HFFc6 (cell line): ENCODE data around the gene C1orf210. TPM values are rescaled to one million over a fixed set of nuclear protein-coding genes. Genes with fewer than 3 reads are reported as not detected.

Experiments used
- DNase-seq: peaks from one replicate; pipeline ENCODE4 v3.0.0-alpha.2; 2018
- H3K27ac Mint-ChIP-seq: 2 replicates; pipeline ENCODE4 v1.8.0; 2020; ENCODE audit warnings: mild to moderate bottlenecking, mixed read lengths
- H3K27me3 Mint-ChIP-seq: 2 replicates; pipeline ENCODE4 v1.8.0; 2021; ENCODE audit warnings: mild to moderate bottlenecking, moderate library complexity, mixed read lengths; ENCODE audit not compliant: insufficient read depth
- H3K36me3 Mint-ChIP-seq: 2 replicates; pipeline ENCODE4 v1.8.0; 2021; ENCODE audit warnings: low read depth, mixed read lengths
- H3K4me1 Mint-ChIP-seq: 2 replicates; pipeline ENCODE4 v1.8.0; 2020; ENCODE audit warnings: low read depth, mixed read lengths
- H3K4me3 Mint-ChIP-seq: 2 replicates; pipeline ENCODE4 v1.8.0; 2020; ENCODE audit warnings: mild to moderate bottlenecking, moderate library complexity, mixed read lengths
- H3K9me3 Mint-ChIP-seq: 2 replicates; pipeline ENCODE4 v1.8.0; 2020; ENCODE audit warnings: mild to moderate bottlenecking, mixed read lengths
- CTCF ChIP-seq: fragments of 200-600 bp; sonication (generic); IDR thresholded peaks from 2 replicates; pipeline ENCODE4 v1.5.0; 2021; ENCODE audit warnings: antibody characterized with exemption, mild to moderate bottlenecking
- total RNA-seq, 6 experiments: library from RNA; stranded (reverse); fragmentation: NEBNext Ultra II Directional; extraction: Animal tissue kit (Norgen Biotek cat#: 25700); gene quantifications; 2 replicates in 1 of 6; 3 replicates in 5 of 6; pipeline ENCODE4 v1.2.3, GENCODE V29; 2021

Gene C1orf210
- total RNA-seq, 6 experiments from 2014 or later: not detected

- TF ChIP-seq CTCF: no peak
- no peak for DNase-seq
- Mint-ChIP-seq H3K36me3 (no peaks in the 10 kb centered on the region), H3K27ac (no peak overlapping the region), H3K4me3 (no peak overlapping the region), H3K27me3 (peaks cover 3% of the 10 kb centered on the region), H3K4me1 (peaks cover 46% of the 10 kb centered on the region), H3K9me3 (no peaks in the 10 kb centered on the region)
Observed at GRCh38 chr1:43233631-43234030, 51.8 kb downstream of the C1orf210 start.

- Mint-ChIP-seq H3K27ac (peak overlapping the region; percentile 81), H3K9me3 (no peaks in the 10 kb centered on the region), H3K27me3 (peaks cover 1% of the 10 kb centered on the region; the same call in 1 of the 2 replicates), H3K36me3 (no peaks in the 10 kb centered on the region), H3K4me1 (peaks cover 43% of the 10 kb centered on the region), H3K4me3 (peak overlapping the region; percentile 46)
- TF ChIP-seq CTCF: no peak
- no peak for DNase-seq
Observed at GRCh38 chr1:43232482-43232881, 52.9 kb downstream of the C1orf210 start.

- H3K27ac Mint-ChIP-seq: peak overlapping the region; percentile 81
- DNase-seq: peak; percentile 63
- no peak for TF ChIP-seq CTCF
- peaks cover 43% of the 10 kb centered on the region for H3K4me1 Mint-ChIP-seq
- peaks cover 1% of the 10 kb centered on the region; the same call in 1 of the 2 replicates for H3K27me3 Mint-ChIP-seq
- no peaks in the 10 kb centered on the region for H3K9me3 Mint-ChIP-seq
- peak overlapping the region; percentile 46 for H3K4me3 Mint-ChIP-seq
- H3K36me3 Mint-ChIP-seq: no peaks in the 10 kb centered on the region
Observed at GRCh38 chr1:43232074-43232473, 53.3 kb downstream of the C1orf210 start.

Other genes starting within 250 kb of the C1orf210 start
- 100 to 1,000 TPM; 107 to 146 (median 134) TPM for gene EBNA1BP2, start 113.3 kb downstream of the C1orf210 start, total RNA-seq
- gene CFAP57, start 113.3 kb downstream of the C1orf210 start, total RNA-seq: under 1 TPM; 0.14 to 0.75 (median 0.19) TPM
- gene TMEM125, start 15.6 kb downstream of the C1orf210 start, total RNA-seq: not detected
- 1 to 10 TPM in 1 of 6 experiments, under 1 TPM in 4, not detected in 1; 0.33 to 1.2 (median 0.54) TPM for gene TIE1, start 15.4 kb upstream of the C1orf210 start, total RNA-seq
- not detected for gene MPL, start 52.2 kb upstream of the C1orf210 start, total RNA-seq
- 100 to 1,000 TPM in 5 of 6 experiments, 10 to 100 TPM in 1; 87.0 to 221 (median 183) TPM for gene CDC20, start 73.4 kb upstream of the C1orf210 start, total RNA-seq
- 100 to 1,000 TPM; 137 to 185 (median 160) TPM for gene ELOVL1, start 82.4 kb upstream of the C1orf210 start, total RNA-seq
- 10 to 100 TPM; 56.0 to 64.0 (median 60.8) TPM for gene MED8, start 104.2 kb upstream of the C1orf210 start, total RNA-seq
- gene SZT2, start 104.3 kb upstream of the C1orf210 start, total RNA-seq: 10 to 100 TPM; 17.2 to 21.8 (median 21.3) TPM
- gene HYI, start 168.3 kb upstream of the C1orf210 start, total RNA-seq: 10 to 100 TPM; 45.6 to 71.1 (median 61.7) TPM
- 100 to 1,000 TPM in 4 of 6 experiments, 10 to 100 TPM in 2; 94.3 to 119 (median 109) TPM for gene PTPRF, start 245.3 kb upstream of the C1orf210 start, total RNA-seq